ENCODE measurements around the gene ST7L. TPM values are rescaled to one million over a fixed set of nuclear protein-coding genes. Genes with fewer than 3 reads are reported as not detected.

ST7L gene
- total and polyA plus RNA-seq, 10 of the 15 experiments (the other 5 are each of a cell fraction or from before 2014, with no cell fraction given), result 3.6 to 13.7 (median 8.9) TPM

DNA sequence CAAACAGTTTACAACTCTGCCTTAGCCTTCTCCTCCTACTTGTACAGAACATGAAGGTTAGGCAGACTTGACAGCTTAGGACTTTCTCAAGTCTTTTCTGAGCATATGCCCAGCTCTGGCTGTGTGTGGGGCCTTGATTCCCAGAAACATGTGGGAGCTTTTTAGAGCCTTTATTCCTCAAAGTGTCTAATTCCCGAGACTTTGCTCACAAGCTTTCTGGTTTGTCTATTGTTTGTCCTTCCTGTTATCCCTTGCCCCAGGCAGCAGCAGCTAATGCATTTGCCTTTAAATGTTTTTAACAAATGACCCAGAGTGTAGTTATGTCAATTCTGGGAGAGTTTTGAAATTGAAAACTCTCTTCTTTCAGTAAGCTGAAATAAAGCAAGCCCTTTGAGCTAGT lies 29.2 kb downstream of the ST7L start:
- Histone ChIP-seq H3K4me3 (no peak overlapping the region), H3K4me1 (ENCODE audit: control insufficient read depth, insufficient read depth, low read length) (no peaks in the 10 kb centered on the region), H4K20me1 (ENCODE audit: control insufficient read depth, insufficient read depth) (no peaks in the 10 kb centered on the region), H3K36me3 (ENCODE audit: control insufficient read depth in 2 of 2, insufficient read depth in 2 of 2, low read length in 1 of 2) (no peaks in the 10 kb centered on the region; a peak in 1 of 4 replicates), H3K79me2 (ENCODE audit: control insufficient read depth, insufficient read depth, low read length) (no peaks in the 10 kb centered on the region), H2AFZ (ENCODE audit: control insufficient read depth, low read depth, low read length) (no peak overlapping the region), H3K9ac (ENCODE audit: control insufficient read depth, insufficient read depth, low read length) (no peak overlapping the region), H3K9me3 (replicated peaks; ENCODE audit: control insufficient read depth, insufficient read depth, low read length) (no peaks in the 10 kb centered on the region; the same call in 2 of the 3 replicates), H3K4me2 (ENCODE audit: control insufficient read depth, insufficient read depth) (no peak overlapping the region), H3K27me3 (replicated peaks in 1 of 2; ENCODE audit: control insufficient read depth in 2 of 2, insufficient read depth in 2 of 2, low read length in 1 of 2) (no peaks in the 10 kb centered on the region), H3K27ac (ENCODE audit: control insufficient read depth, insufficient read depth) (no peak overlapping the region)
- CTCF ChIA-PET, result interaction anchor here (1.8 kb wide), 1 partner anchor 14 kb away, joined by 3 read pairs; no protein-coding TSS in a partner anchor
- no peak for FAIRE-seq
- DNase-seq (ENCODE audit: low read depth, low spot score), result no peak
- SMC1A ChIA-PET (ENCODE audit: uncharacterized antibody, unreplicated experiment), result interaction anchor here (0.7 kb wide), 1 partner anchor 11 kb away, joined by 3 read pairs; no protein-coding TSS in a partner anchor
- ATAC-seq, result no peak
- intact Hi-C loops (cut with micrococcal nuclease; ENCODE audit: unreplicated experiment), result no loop called here
- RAD21 ChIA-PET (ENCODE audit: unreplicated experiment), result no interaction called here
- POLR2A ChIA-PET, result no interaction called here
- WGBS (ENCODE audit: insufficient coverage, insufficient replicate concordance, low lambda C conversion rate, missing lambda C conversion rate), result 100% methylated on average over 1 of the region's 1 CpG
- in situ Hi-C loops (cut with MboI), result no loop called here
- TF ChIP-seq IKZF2 (IDR thresholded peaks at IDR 0.05) (no peak), NRF1 (conservative IDR thresholded peaks at IDR 0.05; ENCODE audit: low read depth, low read length) (no peak), FOXM1 (IDR thresholded peaks at IDR 0.05; ENCODE audit: low read depth, low read length) (no peak), JUNB (IDR thresholded peaks at IDR 0.05) (no peak), MTA3 (IDR thresholded peaks at IDR 0.05; ENCODE audit: borderline replicate concordance, low read length) (no peak), CHD1 (IDR thresholded peaks at IDR 0.05; ENCODE audit: low read depth, low read length) (no peak), RFX5 (IDR thresholded peaks at IDR 0.05; ENCODE audit: low read depth, low read length) (no peak), SIN3A (IDR thresholded peaks at IDR 0.05; ENCODE audit: low read depth, low read length) (no peak), ZNF274 (IDR thresholded peaks at IDR 0.05; ENCODE audit: insufficient read depth, insufficient read length) (no peak)
- TF ChIP-seq, protein P1, sequence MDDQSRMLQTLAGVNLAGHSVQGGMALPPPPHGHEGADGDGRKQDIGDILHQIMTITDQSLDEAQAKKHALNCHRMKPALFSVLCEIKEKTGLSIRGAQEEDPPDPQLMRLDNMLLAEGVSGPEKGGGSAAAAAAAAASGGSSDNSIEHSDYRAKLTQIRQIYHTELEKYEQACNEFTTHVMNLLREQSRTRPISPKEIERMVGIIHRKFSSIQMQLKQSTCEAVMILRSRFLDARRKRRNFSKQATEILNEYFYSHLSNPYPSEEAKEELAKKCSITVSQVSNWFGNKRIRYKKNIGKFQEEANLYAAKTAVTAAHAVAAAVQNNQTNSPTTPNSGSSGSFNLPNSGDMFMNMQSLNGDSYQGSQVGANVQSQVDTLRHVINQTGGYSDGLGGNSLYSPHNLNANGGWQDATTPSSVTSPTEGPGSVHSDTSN (IDR thresholded peaks at IDR 0.05; ENCODE audit: insufficient replicate concordance, low read depth, low read length), result no peak
- TF ChIP-seq, protein P2, sequence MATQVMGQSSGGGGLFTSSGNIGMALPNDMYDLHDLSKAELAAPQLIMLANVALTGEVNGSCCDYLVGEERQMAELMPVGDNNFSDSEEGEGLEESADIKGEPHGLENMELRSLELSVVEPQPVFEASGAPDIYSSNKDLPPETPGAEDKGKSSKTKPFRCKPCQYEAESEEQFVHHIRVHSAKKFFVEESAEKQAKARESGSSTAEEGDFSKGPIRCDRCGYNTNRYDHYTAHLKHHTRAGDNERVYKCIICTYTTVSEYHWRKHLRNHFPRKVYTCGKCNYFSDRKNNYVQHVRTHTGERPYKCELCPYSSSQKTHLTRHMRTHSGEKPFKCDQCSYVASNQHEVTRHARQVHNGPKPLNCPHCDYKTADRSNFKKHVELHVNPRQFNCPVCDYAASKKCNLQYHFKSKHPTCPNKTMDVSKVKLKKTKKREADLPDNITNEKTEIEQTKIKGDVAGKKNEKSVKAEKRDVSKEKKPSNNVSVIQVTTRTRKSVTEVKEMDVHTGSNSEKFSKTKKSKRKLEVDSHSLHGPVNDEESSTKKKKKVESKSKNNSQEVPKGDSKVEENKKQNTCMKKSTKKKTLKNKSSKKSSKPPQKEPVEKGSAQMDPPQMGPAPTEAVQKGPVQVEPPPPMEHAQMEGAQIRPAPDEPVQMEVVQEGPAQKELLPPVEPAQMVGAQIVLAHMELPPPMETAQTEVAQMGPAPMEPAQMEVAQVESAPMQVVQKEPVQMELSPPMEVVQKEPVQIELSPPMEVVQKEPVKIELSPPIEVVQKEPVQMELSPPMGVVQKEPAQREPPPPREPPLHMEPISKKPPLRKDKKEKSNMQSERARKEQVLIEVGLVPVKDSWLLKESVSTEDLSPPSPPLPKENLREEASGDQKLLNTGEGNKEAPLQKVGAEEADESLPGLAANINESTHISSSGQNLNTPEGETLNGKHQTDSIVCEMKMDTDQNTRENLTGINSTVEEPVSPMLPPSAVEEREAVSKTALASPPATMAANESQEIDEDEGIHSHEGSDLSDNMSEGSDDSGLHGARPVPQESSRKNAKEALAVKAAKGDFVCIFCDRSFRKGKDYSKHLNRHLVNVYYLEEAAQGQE (IDR thresholded peaks at IDR 0.05; ENCODE audit: low read depth, low read length), result no peak
- no TSS peak for BruUV-seq (replicated peaks)

All from GM12878 (cell line).